ENCODE data around the gene TTF1. TPM values are rescaled to one million over a fixed set of nuclear protein-coding genes. Genes with fewer than 3 reads are reported as not detected.

TTF1 gene
- total RNA-seq, 1 experiment from 2014 or later, result 23.8 TPM

DNA sequence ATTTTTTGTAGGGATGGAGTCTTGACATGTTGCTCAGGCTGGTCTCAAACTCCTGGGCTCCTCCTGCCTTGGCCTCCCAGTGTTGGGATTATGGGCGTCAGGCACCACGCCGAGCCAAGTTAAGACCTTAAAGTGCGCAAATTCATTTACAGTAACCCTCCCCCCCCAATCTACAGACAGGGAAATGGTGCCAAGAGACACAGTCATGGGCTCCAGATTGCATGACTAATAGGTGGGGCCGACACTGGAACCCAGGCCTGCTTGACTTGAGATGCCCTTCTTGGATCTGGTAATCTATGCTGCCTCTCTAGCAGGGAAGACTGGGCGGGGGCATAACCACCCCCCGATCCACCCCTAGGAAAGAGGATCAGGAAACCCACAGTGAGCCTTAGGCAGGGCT lies 19.5 kb downstream of the TTF1 start:
- no peak for DNase-seq (ENCODE audit: low spot score)
- POLR2A ChIA-PET, result no interaction called here
- H3K9me3 Mint-ChIP-seq, result no peaks in the 10 kb centered on the region
- CTCF ChIA-PET, result no interaction called here
- H3K36me3 Mint-ChIP-seq, result peaks cover 81% of the 10 kb centered on the region
- TF ChIP-seq GRHL2 (CRISPR knock-in tag; IDR thresholded peaks at IDR 0.05; ENCODE audit: insufficient replicate concordance, severe bottlenecking), result no peak
- TF ChIP-seq ETV6 (CRISPR knock-in tag; IDR thresholded peaks at IDR 0.05), result no peak
- TF ChIP-seq, protein P1, sequence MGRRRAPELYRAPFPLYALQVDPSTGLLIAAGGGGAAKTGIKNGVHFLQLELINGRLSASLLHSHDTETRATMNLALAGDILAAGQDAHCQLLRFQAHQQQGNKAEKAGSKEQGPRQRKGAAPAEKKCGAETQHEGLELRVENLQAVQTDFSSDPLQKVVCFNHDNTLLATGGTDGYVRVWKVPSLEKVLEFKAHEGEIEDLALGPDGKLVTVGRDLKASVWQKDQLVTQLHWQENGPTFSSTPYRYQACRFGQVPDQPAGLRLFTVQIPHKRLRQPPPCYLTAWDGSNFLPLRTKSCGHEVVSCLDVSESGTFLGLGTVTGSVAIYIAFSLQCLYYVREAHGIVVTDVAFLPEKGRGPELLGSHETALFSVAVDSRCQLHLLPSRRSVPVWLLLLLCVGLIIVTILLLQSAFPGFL (CRISPR knock-in tag; IDR thresholded peaks at IDR 0.05; ENCODE audit: borderline replicate concordance), result no peak
- TF ChIP-seq, protein P2, sequence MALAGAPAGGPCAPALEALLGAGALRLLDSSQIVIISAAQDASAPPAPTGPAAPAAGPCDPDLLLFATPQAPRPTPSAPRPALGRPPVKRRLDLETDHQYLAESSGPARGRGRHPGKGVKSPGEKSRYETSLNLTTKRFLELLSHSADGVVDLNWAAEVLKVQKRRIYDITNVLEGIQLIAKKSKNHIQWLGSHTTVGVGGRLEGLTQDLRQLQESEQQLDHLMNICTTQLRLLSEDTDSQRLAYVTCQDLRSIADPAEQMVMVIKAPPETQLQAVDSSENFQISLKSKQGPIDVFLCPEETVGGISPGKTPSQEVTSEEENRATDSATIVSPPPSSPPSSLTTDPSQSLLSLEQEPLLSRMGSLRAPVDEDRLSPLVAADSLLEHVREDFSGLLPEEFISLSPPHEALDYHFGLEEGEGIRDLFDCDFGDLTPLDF (CRISPR knock-in tag; IDR thresholded peaks at IDR 0.05), result no peak
- TF ChIP-seq, protein P3, sequence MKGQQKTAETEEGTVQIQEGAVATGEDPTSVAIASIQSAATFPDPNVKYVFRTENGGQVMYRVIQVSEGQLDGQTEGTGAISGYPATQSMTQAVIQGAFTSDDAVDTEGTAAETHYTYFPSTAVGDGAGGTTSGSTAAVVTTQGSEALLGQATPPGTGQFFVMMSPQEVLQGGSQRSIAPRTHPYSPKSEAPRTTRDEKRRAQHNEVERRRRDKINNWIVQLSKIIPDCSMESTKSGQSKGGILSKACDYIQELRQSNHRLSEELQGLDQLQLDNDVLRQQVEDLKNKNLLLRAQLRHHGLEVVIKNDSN (CRISPR knock-in tag; IDR thresholded peaks at IDR 0.05), result no peak
- no peak for TF ChIP-seq TCF7 (CRISPR knock-in tag; IDR thresholded peaks at IDR 0.05; ENCODE audit: low read depth)
- TF ChIP-seq, protein P4, sequence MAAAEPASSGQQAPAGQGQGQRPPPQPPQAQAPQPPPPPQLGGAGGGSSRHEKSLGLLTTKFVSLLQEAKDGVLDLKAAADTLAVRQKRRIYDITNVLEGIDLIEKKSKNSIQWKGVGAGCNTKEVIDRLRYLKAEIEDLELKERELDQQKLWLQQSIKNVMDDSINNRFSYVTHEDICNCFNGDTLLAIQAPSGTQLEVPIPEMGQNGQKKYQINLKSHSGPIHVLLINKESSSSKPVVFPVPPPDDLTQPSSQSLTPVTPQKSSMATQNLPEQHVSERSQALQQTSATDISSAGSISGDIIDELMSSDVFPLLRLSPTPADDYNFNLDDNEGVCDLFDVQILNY (CRISPR knock-in tag; IDR thresholded peaks at IDR 0.05), result no peak
- TF ChIP-seq, protein P5, sequence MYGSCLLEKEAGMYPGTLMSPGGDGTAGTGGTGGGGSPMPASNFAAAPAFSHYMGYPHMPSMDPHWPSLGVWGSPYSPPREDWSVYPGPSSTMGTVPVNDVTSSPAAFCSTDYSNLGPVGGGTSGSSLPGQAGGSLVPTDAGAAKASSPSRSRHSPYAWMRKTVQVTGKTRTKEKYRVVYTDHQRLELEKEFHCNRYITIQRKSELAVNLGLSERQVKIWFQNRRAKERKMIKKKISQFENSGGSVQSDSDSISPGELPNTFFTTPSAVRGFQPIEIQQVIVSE (CRISPR knock-in tag; IDR thresholded peaks at IDR 0.05; ENCODE audit: borderline replicate concordance), result no peak
- TF ChIP-seq, protein P6, sequence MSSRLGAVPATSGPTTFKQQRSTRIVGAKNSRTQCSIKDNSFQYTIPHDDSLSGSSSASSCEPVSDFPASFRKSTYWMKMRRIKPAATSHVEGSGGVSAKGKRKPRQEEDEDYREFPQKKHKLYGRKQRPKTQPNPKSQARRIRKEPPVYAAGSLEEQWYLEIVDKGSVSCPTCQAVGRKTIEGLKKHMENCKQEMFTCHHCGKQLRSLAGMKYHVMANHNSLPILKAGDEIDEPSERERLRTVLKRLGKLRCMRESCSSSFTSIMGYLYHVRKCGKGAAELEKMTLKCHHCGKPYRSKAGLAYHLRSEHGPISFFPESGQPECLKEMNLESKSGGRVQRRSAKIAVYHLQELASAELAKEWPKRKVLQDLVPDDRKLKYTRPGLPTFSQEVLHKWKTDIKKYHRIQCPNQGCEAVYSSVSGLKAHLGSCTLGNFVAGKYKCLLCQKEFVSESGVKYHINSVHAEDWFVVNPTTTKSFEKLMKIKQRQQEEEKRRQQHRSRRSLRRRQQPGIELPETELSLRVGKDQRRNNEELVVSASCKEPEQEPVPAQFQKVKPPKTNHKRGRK (CRISPR knock-in tag; IDR thresholded peaks at IDR 0.05; ENCODE audit: borderline replicate concordance), result no peak
- TF ChIP-seq SMAD3 (CRISPR knock-in tag; IDR thresholded peaks at IDR 0.05; ENCODE audit: borderline replicate concordance), result no peak
- TF ChIP-seq ZNF396 (CRISPR knock-in tag; IDR thresholded peaks at IDR 0.05; ENCODE audit: borderline replicate concordance), result no peak
- TF ChIP-seq, protein P7, sequence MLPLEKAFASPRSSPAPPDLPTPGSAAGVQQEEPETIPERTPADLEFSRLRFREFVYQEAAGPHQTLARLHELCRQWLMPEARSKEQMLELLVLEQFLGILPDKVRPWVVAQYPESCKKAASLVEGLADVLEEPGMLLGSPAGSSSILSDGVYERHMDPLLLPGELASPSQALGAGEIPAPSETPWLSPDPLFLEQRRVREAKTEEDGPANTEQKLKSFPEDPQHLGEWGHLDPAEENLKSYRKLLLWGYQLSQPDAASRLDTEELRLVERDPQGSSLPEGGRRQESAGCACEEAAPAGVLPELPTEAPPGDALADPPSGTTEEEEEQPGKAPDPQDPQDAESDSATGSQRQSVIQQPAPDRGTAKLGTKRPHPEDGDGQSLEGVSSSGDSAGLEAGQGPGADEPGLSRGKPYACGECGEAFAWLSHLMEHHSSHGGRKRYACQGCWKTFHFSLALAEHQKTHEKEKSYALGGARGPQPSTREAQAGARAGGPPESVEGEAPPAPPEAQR (CRISPR knock-in tag; IDR thresholded peaks at IDR 0.05), result no peak
- TF ChIP-seq, protein P8, sequence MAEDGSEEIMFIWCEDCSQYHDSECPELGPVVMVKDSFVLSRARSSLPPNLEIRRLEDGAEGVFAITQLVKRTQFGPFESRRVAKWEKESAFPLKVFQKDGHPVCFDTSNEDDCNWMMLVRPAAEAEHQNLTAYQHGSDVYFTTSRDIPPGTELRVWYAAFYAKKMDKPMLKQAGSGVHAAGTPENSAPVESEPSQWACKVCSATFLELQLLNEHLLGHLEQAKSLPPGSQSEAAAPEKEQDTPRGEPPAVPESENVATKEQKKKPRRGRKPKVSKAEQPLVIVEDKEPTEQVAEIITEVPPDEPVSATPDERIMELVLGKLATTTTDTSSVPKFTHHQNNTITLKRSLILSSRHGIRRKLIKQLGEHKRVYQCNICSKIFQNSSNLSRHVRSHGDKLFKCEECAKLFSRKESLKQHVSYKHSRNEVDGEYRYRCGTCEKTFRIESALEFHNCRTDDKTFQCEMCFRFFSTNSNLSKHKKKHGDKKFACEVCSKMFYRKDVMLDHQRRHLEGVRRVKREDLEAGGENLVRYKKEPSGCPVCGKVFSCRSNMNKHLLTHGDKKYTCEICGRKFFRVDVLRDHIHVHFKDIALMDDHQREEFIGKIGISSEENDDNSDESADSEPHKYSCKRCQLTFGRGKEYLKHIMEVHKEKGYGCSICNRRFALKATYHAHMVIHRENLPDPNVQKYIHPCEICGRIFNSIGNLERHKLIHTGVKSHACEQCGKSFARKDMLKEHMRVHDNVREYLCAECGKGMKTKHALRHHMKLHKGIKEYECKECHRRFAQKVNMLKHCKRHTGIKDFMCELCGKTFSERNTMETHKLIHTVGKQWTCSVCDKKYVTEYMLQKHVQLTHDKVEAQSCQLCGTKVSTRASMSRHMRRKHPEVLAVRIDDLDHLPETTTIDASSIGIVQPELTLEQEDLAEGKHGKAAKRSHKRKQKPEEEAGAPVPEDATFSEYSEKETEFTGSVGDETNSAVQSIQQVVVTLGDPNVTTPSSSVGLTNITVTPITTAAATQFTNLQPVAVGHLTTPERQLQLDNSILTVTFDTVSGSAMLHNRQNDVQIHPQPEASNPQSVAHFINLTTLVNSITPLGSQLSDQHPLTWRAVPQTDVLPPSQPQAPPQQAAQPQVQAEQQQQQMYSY (CRISPR knock-in tag; IDR thresholded peaks at IDR 0.05), result no peak
- no peak for TF ChIP-seq ZNF263 (CRISPR knock-in tag; IDR thresholded peaks at IDR 0.05; ENCODE audit: low read depth)
- no peak for TF ChIP-seq NFE2L1 (CRISPR knock-in tag; IDR thresholded peaks at IDR 0.05)
- H3K27ac Mint-ChIP-seq, result no peak overlapping the region
- H3K4me1 Mint-ChIP-seq, result no peaks in the 10 kb centered on the region
- H3K4me3 Mint-ChIP-seq, result no peak overlapping the region
- no peak for ATAC-seq
- H3K27me3 Mint-ChIP-seq (ENCODE audit: low read depth), result no peaks in the 10 kb centered on the region

All from WTC11 (cell line).